Measurements from ENCODE around the gene ATXN7L1.

The ATXN7L1 gene

DNA sequence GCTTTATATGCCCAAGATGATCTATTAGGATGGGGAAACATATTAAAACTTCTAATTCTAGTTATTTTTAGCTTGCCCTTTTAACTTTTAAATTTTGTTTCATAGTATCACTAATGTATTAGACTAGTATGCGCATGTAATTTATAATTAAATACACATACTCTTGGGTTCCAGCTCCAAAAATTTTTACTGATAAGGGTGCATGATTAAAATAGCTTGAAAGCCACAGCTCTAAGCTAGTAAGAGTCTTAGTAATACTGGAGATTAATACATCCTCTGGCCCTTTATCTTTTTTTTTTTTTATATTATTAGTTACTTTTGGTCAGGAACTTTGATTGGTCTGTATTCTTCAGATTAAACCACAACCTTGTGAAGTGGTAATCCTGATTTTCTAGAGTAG is 53.6 kb downstream of the ATXN7L1 start:
- no peak for DNase-seq

DNA sequence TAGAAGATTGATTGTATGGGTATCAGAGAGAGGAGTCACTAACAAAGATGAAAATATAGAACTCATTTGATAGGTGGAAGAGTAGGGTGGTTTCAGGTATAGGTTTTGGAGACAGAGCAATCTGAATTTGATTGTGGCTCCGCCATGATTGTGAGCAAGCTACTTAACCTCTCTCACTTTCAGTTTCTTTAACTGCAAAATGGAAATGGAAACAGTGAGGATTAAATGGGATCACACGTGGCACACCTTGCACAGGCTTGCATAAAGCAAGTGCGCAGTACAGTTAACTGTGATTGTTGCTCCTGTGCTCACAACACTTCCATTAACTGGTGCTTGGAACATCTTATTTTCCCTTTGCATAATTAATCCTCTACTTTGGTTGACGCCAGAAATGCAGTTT is 54.9 kb downstream of the ATXN7L1 start:
- DNase-seq = no peak

- DNase-seq = no peak
Observed at GRCh38 chr7:105820363-105821066, 55.9 kb downstream of the ATXN7L1 start.

DNA sequence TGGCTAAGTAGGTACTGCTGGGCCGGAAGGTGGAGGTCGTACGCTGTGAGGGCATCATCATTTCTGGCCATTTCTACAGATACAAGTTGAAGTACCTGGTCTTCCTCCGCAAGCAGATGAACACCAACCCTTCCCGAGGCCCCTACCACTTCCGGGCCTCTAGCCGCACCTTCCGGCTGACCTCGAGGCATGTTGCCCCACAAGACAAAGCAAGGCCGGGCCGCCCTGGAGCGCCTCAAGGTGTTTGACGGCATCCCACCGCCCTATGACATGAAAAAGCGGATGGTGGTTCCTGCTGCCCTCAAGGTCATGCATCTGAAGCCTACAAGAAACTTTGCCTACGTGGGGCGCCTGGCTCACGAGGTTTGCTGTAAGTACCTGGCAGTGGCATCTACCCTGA is 56.8 kb downstream of the ATXN7L1 start:
- DNase-seq = no peak

DNA sequence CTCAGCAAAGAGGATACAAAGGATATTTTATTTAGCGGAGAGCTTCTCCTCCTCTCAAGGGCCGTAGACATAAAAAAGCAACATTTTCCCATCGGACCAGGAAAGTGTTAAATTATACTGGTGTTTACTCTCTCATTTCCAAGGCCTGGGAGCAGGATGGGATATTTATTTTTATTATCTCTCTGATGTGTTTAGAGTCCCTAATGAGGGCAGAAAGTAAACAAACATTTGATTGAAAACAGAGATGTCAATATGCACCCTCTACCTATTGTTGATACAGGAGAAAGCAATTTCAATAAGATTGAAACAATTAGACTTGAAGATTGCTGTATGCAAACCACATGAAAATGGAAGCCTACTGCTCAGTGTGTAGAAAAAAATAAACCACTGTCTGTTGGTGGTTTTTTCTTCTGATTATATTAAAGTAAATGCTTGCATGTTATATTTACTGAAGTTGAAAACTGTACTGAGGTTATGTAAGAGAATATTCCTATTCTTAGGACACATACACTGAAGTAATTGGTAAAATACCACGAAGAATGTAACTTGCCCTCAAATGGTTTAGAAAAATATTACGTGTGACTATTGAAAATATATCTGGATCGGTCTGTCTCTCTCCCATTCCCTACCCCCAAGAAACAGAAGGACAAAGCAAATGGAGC is 59.3 kb downstream of the ATXN7L1 start:
- no peak for DNase-seq

- DNase-seq = no peak
Observed at GRCh38 chr7:105816266-105816843, 60.0 kb downstream of the ATXN7L1 start.

GRCh38 chr7:105815576-105815975 is 60.8 kb downstream of the ATXN7L1 start:
- DNase-seq = no peak

GRCh38 chr7:105814481-105814880 is 61.9 kb downstream of the ATXN7L1 start:
- DNase-seq = no peak

- DNase-seq = no peak
Observed at GRCh38 chr7:105811189-105811847, 65.1 kb downstream of the ATXN7L1 start.

- no peak for DNase-seq
Observed at GRCh38 chr7:105810556-105810955, 65.8 kb downstream of the ATXN7L1 start.

GRCh38 chr7:105808703-105809590 is 67.5 kb downstream of the ATXN7L1 start:
- DNase-seq = no peak

DNA sequence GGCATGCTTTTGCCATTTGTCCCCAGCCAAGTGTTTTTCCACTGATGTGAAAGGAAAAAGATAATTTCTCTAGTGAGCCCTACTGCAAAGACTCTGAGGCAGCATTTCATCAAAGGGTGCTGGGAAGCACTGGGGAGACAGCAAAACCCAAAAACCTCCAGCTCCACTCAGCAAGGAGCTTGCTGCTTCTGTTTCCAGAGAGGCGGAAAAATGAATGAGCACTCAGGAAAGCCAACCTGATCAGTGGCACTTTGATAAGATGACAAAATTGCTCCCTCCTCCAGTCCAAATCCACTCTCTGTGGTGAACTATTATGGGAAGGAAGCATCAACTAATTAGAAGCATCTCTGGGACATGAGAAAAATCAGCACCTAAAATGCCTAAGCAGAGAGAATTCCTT is 68.2 kb downstream of the ATXN7L1 start:
- DNase-seq = no peak

- no peak for DNase-seq
Observed at GRCh38 chr7:105807448-105807762, 69.0 kb downstream of the ATXN7L1 start.

- no peak for DNase-seq
Observed at GRCh38 chr7:105806592-105807447, 69.6 kb downstream of the ATXN7L1 start.

DNA sequence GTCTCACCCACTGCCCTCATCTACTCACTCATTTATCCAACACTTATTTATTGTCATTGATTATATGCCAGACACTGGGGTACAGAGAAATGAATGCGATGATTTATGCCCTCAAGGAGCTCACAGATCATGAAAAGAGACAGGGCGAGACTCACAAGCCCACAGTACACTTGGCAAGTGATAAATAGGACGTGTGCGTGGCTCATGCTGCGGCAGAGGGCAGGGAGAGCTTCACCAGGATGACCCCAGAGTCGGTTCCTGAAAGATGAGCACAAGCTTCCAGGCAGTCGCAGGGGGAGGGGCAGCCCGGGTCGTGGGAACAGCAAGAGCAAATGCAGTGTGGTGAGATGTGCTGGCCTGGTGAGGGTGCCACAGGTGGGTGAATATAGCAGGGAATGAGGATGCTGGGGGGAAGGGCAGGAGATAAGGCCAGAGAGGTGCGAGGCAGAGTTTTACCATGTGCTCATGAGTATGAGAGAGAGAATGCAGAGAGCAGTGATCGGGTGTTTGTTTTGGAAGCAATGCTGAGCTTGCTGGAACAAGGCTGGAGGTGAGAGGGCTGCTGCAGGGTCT is 70.9 kb downstream of the ATXN7L1 start:
- DNase-seq = no peak

- DNase-seq = no peak
Observed at GRCh38 chr7:105803429-105803736, 73.0 kb downstream of the ATXN7L1 start.

GRCh38 chr7:105802604-105803428 is 73.6 kb downstream of the ATXN7L1 start:
- no peak for DNase-seq

DNA sequence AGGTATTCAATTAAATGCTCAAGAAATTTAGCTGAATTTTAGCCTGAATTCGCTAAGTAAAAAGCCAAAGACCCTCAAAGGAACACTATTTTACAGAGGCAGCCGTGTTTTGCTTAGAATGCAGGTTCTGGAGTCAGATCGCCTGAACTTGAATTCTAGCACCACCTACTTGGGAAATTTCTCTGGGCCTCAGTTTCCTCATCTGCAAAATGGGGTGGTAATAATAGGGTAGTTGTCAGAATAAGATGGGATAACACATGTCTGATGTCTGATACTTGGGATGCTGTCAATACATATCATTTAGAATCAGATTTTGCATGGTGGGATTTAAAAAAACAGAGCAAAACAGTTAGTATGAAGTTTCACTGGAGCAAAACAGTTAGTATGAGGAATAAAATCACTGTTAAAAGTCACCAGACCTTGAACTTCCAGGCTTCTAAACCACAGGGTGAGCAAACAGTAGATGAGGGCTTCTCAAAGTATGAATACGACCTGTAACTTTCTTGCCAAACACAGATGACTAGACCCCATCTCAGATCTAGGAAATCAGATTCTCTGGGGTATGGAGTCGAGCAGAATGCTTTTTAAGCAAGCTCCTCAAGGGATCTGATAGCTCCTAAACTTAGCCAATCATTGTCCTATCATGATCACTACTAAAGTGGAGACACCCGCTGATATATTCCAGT is 75.4 kb downstream of the ATXN7L1 start:
- no peak for DNase-seq

GRCh38 chr7:105800442-105800841 is 76.0 kb downstream of the ATXN7L1 start:
- no peak for DNase-seq

DNA sequence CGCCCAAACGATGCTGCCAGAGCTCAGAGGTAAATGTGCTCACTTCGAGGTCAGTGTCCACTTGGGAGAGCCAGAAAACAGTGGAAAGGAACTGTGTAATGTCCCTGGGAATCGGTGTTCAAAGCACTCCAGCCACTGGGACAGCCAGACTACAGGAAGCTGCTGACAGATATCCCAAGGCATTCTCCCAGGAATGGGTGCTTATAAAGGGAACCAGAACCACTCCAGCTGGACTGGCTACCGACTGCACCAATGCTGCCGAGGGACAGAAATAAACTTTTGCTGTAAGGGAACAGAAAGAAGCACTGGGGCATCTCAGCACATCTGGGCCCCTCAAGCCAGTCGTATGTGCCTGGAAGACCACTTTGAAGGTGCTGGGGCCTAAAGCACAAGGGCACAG is 76.7 kb downstream of the ATXN7L1 start:
- DNase-seq = no peak
